Psoas muscle (tissue), 8 donors: ENCODE results near the gene TMEM179. TPM values are rescaled to one million over a fixed set of nuclear protein-coding genes. Genes with fewer than 3 reads are reported as not detected.

Source experiments
- ATAC-seq, 4 donors: fragments of 200-7000 bp; cut with Tn5 transposase; one replicate each; pipeline ENCODE4 v1.9.1; 2020; ENCODE audit warnings: moderate library complexity in 3 of 4, mild to moderate bottlenecking in 2 of 4
- DNase-seq, 2 donors: peaks; one replicate each; pipeline ENCODE4 v3.0.0-alpha.2; 2020
- H3K27ac ChIP-seq: fragments of 200-600 bp; one replicate; pipeline ENCODE4 v1.8.0; 2022
- H3K27me3 ChIP-seq, 3 donors: fragments of 200-600 bp in 1 of 3; one replicate each; pipeline versions ENCODE4 v1.6.1 to v1.8.0; 2013 to 2022; ENCODE audit warnings: low read length in 2 of 3, mild to moderate bottlenecking in 2 of 3, moderate library complexity in 1 of 3; ENCODE audit not compliant: insufficient read depth in 3 of 3
- H3K36me3 ChIP-seq, 2 donors: fragments of 200-600 bp in 1 of 2; one replicate each; pipeline versions ENCODE4 v1.6.1 to v1.8.0; 2013 to 2022; ENCODE audit warnings: low read depth in 1 of 2, mild to moderate bottlenecking in 1 of 2, moderate library complexity in 1 of 2; ENCODE audit not compliant: insufficient read depth in 1 of 2
- H3K4me1 ChIP-seq: fragments of 200-600 bp; one replicate; pipeline ENCODE4 v1.8.0; 2022
- H3K4me3 ChIP-seq: fragments of 200-600 bp; one replicate; pipeline ENCODE4 v1.8.0; 2022; ENCODE audit warnings: mild to moderate bottlenecking
- H3K9me3 ChIP-seq: fragments of 200-600 bp; one replicate; pipeline ENCODE4 v1.8.0; 2022
- WGBS, 3 donors: extraction: QIAGEN DNeasy Blood & Tissue Kit; methylation state at CpG; one replicate each; pipeline versions ENCODE4 v1.1.6 to v1.1.7; 2013; 5-methylcytosine and 5-hydroxymethylcytosine counted together
- intact Hi-C, 2 donors: fragments of 100-400 bp; cut with DNase I; formaldehyde crosslinking; loops; one replicate each; pipeline versions ENCODE4 v1.11.0 to v1.14.2; 2022
- polyA plus RNA-seq, 3 donors: library from polyadenylated mRNA; stranded (reverse); fragments of 200-250 nt; gene quantifications; one replicate each; pipeline ENCODE4 v1.2.3, GENCODE V29; 2013
- total RNA-seq, 4 donors: library from RNA; stranded (reverse); fragmentation: NEBNext Ultra II Directional in 2 of 4; extraction: Animal tissue kit (Norgen Biotek cat#: 25700) in 2 of 4; gene quantifications; one replicate each; pipeline versions ENCODE4 v1.2.1 to v1.2.4, GENCODE V29; 2021 to 2023
- TF ChIP-seq, protein P1 (sequence below): fragments of 200-600 bp; IDR thresholded peaks from one replicate; pipeline ENCODE4 v1.8.0; 2022; ENCODE audit warnings: antibody characterized with exemption
- donor health status: healthy with polysubstance abuse.
- donor health status: DM: no; HTN: no; CAD: no; lungs with moderate emphysema.
- donor health status: Bipolar disorder and iron deficiency.
- donor health status: healthy.
- donor health status: DM: yes; HTN: yes; CAD: no.
- donor health status: DM: no; HTN: no; CAD: no.
- donor health status: DM: no; HTN: no; CAD: no.
- donor health status: DM: yes; HTN: yes; CAD: no.

The TMEM179 gene
- total and polyA plus RNA-seq, 7 donors: 0.01 TPM; not detected in 6

DNA sequence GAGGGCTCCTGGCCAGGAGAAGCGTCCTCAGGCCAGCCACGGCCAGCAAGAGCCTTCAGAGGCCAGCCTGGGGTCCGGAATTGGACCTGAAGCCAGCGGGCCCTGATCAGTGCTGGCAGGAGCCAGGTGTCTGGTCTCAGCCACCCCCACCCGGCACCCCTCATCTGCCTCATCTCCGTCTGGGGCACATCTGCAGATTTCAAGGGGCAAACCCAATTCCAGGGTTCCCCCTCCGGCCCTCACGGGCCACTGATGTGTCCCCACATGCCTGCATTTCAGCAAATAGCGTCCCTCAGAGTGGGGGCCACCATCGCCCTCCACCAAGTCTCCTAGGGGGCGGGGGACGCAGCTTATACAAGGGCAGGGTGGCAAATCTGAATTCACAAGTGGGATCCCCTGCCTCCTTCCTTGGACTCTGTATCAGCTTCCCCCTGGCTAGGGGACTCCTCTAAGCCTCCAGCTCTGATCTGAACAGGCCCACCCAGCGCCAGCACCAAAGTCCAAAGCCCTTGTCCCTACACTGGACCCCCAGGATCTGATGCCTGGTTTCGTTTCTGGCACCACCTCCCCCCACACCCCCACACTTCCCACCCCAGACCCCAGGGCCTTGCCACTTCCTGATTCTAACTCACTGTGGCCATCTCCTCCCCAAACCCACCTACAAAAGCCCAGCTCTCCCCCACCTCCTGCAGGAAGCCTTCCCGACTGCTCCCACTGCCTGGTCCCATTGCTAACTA, 10.1 kb downstream of the TMEM179 start:
- TF ChIP-seq, protein P1, sequence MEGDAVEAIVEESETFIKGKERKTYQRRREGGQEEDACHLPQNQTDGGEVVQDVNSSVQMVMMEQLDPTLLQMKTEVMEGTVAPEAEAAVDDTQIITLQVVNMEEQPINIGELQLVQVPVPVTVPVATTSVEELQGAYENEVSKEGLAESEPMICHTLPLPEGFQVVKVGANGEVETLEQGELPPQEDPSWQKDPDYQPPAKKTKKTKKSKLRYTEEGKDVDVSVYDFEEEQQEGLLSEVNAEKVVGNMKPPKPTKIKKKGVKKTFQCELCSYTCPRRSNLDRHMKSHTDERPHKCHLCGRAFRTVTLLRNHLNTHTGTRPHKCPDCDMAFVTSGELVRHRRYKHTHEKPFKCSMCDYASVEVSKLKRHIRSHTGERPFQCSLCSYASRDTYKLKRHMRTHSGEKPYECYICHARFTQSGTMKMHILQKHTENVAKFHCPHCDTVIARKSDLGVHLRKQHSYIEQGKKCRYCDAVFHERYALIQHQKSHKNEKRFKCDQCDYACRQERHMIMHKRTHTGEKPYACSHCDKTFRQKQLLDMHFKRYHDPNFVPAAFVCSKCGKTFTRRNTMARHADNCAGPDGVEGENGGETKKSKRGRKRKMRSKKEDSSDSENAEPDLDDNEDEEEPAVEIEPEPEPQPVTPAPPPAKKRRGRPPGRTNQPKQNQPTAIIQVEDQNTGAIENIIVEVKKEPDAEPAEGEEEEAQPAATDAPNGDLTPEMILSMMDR: no peak
- Histone ChIP-seq H3K36me3 (no peaks in the 10 kb centered on the region), H3K27ac (no peak overlapping the region), H3K9me3 (no peaks in the 10 kb centered on the region), H3K27me3 (peaks cover 0 to 43% (median 2%) of the 10 kb centered on the region in 3 donors), H3K4me1 (no peaks in the 10 kb centered on the region), H3K4me3 (no peak overlapping the region)
- WGBS, 3 donors: 84 to 91% (median 86%) methylated on average over 13 to 15 of the region's 15 CpGs
- DNase-seq: peak; percentile 4 to 32
- no peak for ATAC-seq
- intact Hi-C loops: no loop called here

DNA sequence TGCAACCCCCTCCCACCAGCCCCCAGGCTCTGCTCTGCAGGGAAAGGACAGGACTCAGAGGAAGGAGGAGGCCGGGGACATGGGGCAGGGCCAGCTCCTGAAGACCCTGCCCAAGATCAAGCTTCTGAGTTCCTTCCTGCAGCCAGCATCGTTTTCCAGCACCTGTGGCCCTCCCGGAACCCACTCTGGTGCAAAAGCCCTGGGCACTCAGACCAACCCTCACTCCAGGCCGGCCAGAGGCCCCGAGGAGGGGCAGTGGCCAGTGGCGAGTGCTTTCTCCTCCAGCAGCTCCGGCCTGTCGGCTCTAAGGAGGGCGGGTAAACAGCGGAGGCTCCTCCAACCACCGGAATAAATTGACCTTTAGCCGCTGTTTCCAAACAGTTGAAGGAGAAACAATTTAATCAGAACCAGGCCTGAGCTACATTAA, 10.8 kb downstream of the TMEM179 start:
- Histone ChIP-seq H3K27ac (no peak overlapping the region), H3K4me1 (no peaks in the 10 kb centered on the region), H3K27me3 (peaks cover 0 to 35% (median 2%) of the 10 kb centered on the region in 3 donors), H3K36me3 (no peaks in the 10 kb centered on the region), H3K9me3 (no peaks in the 10 kb centered on the region), H3K4me3 (no peak overlapping the region)
- DNase-seq (peak; percentile 4 to 25), ATAC-seq (no peak)
- WGBS, 3 donors: 71 to 78% (median 77%) methylated on average over 12 of the region's 12 CpGs
- TF ChIP-seq, protein P1: no peak
- intact Hi-C loops: no loop called here

DNA sequence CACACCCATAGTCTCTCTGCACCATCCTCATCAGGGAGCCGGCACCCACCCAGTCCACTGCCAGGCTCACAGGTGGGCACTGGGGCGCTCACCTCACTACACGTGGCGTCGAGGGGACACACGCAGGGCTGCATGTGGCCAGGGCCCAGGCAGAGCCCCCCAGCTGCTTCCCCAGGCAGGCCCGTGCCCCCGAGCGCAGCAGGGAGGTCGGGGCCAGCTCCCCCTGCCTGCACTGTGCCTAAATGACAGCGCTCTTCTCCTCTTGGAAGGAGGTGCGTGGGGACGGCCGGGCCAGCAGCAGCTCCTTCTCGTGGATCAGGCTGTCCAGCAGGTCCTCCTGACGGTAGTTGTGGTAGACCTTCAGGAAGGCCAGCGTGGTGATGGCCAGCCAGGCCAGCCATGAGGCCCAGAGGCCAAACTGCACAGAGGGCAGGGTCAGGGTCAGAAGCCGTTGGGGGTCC, 11.3 kb downstream of the TMEM179 start:
- Histone ChIP-seq H3K27ac (no peak overlapping the region), H3K4me3 (no peak overlapping the region), H3K4me1 (no peaks in the 10 kb centered on the region), H3K27me3 (peaks cover 0 to 31% (median 2%) of the 10 kb centered on the region in 3 donors), H3K36me3 (no peaks in the 10 kb centered on the region), H3K9me3 (no peaks in the 10 kb centered on the region)
- DNase-seq: peak; percentile 8 to 36
- no peak for ATAC-seq
- WGBS, 3 donors: 47 to 54% (median 48%) methylated on average over 17 to 18 of the region's 18 CpGs
- TF ChIP-seq, protein P1: no peak
- intact Hi-C loops: no loop called here

DNA sequence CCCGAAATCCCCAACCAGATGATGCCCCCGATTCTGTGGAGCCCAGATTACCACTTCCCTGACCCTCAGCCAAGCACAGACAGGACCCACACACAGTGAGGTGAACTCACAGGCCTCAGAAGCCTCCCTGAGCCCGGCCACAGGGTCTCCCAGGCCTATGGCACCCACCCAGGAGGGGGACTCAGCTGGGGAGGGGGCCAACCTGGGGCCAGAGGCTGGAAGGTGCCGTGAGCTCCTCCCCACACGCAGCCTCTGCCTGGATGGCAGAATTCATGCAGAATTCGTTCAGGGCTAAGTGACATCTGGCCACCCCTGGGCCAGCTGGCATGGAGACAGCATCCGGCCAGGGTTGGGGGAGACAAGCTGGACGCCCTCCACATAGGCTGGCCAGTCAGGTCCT, 11.8 kb downstream of the TMEM179 start:
- intact Hi-C loops: no loop called here
- no peaks in the 10 kb centered on the region for H3K36me3 ChIP-seq
- DNase-seq (peak; percentile 5 to 19), ATAC-seq (no peak)
- H3K27ac ChIP-seq: no peak overlapping the region
- 27 to 54% (median 32%) methylated on average over 7 to 8 of the region's 8 CpGs for WGBS, 3 donors
- H3K4me1 ChIP-seq: no peaks in the 10 kb centered on the region
- H3K4me3 ChIP-seq: no peak overlapping the region
- no peaks in the 10 kb centered on the region for H3K9me3 ChIP-seq
- TF ChIP-seq, protein P1: no peak
- H3K27me3 ChIP-seq: peaks cover 0 to 26% (median 2%) of the 10 kb centered on the region in 3 donors
